HuH-7.5 (cell line): Measurements from ENCODE around the gene FN3K.
"Not testable (repeated sequence)": the region's sequence is repeated elsewhere in the genome, so short reads cannot be mapped to it uniquely, and the experiment has no call there.

Experiments
- DNase-seq: peaks from one replicate; pipeline ENCODE4 v3.0.0; 2011; ENCODE audit warnings: low spot score

FN3K gene

DNA sequence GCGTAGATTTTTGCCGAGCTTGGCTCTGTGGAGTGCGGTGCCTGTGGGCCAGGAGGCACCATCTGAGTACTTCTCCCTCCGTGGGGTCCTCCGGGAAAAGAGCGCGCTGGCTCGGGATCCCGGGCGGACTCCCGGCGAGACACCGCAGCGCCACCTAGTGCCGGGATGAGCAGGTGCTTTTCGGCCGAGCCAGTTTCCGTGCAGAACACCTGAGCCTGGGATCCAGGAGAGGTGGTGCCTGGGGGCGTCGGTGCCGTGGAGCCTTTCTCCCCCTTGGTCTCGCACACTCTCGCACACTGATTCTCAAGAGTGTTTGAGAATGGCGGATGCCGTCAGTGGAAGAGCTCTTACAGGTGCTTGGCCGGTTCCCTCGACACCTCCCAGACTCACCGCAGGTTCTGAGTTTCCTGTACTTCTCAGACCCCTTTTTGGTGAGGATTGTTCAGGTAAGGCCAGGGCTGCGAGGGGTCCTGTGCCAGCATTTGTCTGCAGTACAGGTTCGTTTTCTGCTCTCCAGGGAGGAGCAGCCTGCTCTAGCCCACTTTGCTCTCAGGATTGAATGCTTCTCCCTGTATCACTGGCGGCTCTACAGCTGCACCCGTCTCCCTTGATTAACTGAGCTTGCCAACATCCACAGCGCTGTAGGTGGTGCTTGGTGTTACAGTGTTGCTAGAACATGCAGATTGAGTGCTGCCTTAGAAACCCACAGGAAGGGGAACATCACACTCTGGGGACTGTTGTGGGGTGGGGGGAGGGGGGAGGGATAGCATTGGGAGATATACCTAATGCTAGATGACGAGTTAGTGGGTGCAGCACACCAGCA is 39.8 kb downstream of the FN3K start:
- DNase-seq: peak; percentile 93

DNA sequence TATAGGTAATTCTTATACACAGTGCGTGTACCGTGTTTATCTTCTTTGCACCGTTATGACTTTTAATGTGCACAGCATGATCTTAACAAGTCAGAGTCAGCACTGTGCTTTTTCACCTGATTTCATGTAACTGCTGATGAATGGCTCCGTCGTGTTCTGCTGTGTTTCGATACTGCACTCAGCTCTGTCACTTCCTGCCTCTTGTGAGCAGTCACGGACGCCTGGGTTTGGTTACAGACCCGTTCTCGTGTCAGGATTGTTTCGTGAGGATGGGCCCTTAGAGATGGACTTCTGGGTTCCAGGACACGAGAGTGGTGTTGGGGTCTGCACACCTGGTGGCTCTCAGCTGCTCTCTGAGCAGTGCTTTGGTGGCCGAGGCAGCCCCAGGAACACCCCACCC is 41.0 kb downstream of the FN3K start:
- no peak for DNase-seq

DNA sequence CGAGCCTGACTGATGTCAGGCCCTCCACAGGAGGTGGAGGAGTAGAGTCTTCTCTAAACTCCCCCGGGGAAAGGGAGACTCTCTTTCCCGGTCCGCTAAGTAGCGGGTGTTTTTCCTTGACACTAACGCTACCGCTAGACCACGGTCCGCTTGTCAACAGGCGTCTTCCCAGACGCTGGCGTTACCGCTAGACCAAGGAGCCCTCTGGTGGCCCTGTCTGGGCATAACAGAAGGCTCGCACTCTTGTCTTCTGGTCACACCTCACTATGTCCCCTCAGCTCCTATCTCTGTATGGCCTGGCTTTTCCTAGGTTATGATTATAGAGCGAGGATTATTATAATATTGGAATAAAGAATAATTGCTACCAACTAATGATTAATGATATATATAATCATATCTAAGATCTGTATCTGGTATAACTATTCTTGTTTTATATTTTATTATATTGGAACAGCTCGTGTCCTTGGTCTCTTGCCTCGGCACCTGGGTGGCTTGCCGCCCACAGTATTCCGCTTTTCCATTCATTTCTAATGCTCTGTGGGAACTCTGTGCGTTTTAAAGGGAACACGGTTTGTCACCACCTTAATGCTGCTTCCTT is 42.5 kb downstream of the FN3K start:
- not testable (repeated sequence) for DNase-seq

DNA sequence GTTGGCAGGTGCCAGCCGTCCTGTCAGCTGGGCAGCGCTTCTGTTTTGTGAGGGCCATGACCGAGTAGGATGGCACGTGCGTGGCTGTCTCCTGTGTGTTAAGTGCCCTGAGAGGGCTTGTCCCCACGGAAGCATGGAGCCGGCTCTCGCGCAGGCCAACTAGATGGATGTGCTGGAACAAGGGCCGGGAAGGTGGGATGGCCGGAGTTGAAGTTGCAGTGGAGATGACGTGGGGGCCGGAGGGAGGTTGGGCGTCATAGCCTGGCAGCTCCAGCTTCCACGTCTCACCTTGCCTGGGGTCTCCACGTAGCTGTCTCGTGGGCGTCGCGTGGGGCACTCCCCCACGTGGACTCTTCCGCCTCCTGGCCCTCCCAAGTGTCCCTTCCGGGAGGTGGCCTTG is 44.1 kb downstream of the FN3K start:
- DNase-seq: no peak

DNA sequence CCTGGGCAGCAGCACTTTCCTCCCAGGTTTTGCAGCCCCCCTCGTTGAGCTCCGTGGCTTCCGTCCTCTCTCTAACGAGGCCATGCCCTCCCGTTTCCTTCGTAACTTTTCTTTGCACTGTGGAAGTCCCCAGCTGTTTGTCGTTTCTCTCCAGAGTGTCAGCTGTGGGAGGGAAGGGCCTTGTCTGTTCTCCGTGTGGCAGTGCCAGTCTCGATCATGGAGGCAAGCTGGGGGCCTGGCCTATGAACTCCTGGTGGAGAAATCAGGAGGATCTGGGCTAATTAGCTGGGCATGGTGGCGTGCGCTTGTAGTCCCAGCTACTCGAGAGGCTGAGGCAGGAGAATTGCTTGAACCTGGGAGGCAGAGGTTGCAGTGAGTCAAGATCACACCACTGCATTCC is 44.8 kb downstream of the FN3K start:
- no peak for DNase-seq

DNA sequence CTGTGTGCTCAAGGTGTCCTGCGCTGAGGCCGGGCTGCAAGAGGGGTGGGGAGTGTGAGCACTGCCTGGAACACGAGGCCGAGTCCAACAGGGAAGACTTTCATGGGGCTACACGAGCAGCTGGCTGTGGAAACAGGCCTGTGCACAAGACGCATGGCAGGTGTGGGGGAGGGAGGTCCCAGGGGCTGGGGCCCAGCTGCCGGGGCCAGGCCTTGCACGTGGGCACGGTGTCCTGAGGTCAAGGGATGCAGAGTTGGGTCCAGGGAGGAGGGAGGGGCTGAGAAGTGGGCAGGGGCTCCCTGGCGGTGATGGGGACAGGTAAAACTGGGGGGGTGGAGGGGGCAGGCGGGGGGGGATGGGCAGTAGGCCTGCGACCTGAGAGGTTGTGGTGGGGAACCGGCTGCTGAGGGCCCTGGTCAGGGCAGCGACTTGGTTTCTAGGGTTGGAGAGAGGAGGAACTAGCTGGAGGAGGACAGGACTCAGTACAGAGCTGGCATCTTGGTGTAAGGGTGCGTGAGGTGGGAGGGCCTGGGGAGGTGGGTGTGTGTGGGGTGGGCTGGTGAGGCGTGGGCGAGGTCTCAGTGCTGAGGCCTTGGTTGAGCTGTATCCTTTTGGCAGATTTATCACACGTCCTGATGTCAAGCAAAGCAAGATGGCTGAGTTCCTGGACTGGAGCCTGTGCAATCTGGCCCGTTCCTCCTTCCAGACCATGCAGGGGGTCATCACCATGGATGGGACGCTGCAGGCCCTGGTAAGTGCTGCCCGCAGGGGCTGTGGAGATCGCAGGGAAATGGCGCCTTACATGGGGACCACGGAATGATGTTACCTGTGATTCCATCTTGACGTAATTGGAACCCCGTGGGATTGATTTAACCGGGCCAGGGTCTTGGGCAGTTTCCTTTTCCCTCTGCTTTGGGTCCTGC is 45.8 kb downstream of the FN3K start:
- no peak for DNase-seq

DNA sequence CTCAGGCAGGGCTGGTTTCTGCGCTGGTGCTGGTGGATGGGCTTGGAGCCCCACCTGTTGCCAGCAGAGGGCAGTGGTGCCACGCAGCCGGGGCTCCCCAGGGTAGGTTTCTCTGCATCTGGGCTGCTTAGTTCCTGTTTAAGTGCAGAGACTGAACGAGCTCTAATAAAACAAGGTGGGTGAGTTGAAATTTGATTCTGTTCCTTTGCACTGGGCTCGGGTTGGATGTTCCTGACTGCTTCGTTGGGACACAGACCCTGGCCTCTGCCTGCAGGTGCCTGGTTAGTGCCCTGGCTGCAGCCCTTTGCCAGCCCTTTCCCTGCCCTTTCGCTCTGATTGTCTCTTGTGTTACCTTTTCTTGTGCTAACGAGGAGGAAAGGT is 46.5 kb downstream of the FN3K start:
- DNase-seq: peak; percentile 97

DNA sequence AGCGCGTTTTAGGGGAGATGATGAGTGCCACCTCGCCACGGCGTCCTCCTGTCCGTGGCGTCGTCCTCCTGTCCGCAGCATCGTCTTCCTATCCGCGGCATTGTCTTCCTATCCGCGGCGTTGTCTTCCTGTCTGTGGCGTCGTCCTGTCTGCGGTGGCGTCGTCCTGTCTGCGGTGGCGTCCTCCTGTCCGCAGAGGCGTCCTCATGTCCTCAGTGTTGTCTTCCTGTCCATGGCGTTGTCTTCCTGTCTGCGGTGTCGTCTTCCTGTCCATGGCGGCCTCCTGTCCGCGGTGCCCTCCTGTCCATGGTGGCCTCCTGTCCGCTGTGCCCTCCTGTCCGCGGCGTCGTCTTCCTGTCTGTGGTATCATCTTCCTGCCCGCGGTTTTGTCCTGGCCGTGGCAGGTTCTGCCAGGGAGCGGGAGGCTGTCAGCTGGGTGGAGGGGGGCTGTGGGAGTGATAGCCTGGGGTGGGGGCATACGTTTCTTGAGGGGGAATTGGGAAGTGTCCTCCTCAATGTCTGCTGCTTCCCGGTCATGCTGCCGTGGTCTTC is 47.3 kb downstream of the FN3K start:
- DNase-seq: no peak

DNA sequence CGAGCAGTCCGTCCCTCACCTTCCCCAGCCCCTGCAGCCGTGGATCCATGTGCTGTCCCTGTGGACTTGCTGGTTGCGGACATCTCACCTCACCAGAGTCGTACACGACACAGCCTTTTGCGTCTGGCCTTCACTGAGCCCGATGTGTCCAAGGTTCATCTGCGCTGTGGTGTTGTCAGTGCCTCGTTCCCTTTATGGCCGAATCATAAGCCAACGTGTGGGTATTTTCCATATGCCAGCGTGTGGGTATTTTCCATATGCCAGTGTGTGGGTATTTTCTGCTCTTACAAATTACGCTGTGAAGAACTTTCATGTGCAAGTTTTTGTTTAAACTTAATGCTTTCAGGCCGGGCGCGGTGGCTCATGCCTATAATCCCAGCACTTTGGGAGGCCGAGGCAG is 48.1 kb downstream of the FN3K start:
- DNase-seq: no peak

DNA sequence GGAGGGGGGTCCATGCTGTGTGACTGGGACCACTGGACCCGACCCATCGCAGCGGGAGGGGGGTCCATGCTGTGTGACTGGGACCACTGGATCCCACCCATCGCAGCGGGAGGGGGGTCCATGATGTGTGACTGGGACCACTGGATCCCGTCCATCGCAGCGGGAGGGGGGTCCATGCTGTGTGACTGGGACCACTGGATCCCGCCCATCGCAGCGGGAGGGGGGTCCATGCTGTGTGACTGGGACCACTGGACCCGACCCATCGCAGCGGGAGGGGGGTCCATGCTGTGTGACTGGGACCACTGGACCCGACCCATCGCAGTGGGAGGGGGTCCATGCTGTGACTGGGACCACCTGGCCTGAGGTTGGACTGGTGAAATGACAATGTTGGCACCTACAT is 50.2 kb downstream of the FN3K start:
- not testable (repeated sequence) for DNase-seq

DNA sequence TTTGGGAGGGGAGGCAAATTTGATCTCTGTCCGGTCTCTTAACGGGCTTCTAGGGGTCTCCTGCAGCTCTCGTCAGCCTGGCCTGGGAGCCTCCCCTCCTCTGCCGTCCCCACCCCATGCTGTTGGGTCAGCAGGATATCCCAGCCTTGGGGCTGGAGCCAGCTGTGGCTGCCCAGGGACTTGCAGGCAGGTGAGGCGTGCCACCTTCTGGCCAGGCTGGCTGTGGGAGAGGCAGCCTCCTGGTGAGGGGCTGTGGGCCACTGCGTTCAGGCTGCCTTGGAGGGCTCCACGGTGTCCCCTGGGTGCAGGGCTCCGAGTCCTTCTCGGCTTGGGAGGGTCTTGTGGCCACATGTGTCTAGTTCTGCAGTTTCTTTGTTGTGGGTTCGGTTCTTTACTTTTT is 51.0 kb downstream of the FN3K start:
- DNase-seq: no peak

DNA sequence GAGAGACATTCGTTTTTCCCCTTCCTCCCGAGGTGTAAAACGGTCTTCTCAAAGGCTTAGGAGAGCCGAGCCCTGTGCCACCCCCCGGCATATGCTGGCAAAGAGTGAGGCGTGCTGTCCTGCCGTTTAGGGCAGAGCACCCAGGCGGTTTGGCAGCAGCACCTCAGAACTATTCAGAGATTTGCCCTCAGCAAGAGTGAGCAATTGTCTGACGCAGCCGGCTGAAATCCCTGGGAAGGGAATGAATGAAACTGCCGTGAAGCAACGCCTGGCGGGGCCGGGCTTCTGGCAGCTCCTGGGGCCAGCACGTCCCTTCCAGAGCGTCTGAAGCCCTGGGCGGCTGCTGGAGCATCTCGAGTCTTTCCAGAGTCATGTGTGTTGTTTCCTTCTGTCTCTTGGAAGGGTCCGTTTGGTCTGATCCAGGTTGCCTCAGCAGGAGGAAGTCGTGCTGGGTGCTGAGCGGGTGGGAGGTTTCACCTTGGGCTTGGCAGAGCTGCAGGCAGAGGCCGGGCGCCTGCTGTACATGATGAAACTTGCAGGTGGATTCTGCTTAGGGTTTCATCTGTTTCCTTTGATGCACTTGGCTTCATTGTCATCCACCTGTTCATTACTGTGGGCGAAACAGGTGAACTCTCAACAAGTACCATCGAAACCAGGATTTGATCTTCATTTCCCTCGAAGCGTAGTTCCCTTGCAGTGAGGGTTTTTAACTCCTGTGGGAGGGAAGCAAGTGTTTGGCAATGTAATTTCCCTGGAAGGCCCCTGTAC is 51.9 kb downstream of the FN3K start:
- no peak for DNase-seq

DNA sequence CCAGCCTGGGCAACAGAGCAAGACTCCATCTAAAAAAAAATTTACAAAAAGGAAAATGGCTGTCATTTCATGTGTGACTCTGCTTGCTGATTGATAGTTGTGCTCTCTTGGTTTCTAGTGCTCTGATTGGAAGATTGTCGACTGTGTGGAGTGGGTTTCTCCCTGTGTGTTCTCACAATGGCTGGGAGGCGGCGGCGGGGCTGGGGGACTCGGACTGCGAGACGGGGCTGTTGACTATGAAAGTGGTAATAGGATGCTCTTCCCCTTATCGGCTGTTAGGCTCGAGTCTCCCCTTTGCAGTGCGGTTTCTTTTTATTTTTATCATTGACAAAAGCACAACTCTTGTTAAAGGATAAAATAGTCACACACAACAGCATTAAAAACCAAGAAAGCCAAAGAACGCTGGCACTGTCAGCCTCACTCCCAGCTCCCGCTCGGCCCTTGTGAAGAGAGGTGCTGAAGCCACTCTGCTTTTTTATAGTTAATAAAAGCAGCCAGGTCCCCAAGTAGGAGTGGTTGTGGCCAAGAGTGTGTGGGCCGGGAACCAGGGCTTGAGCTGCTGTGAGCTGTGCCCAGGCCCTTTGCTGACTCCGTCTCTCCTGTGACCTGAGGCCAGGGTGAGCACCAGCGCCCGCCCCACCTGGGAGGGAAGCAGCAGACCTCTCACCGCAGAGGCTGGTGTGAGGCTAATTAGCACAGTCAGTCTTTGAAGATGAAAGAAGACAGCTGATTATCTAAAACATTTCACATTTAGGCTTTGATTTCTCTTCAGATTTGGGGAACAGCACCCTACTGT is 53.0 kb downstream of the FN3K start:
- no peak for DNase-seq

DNA sequence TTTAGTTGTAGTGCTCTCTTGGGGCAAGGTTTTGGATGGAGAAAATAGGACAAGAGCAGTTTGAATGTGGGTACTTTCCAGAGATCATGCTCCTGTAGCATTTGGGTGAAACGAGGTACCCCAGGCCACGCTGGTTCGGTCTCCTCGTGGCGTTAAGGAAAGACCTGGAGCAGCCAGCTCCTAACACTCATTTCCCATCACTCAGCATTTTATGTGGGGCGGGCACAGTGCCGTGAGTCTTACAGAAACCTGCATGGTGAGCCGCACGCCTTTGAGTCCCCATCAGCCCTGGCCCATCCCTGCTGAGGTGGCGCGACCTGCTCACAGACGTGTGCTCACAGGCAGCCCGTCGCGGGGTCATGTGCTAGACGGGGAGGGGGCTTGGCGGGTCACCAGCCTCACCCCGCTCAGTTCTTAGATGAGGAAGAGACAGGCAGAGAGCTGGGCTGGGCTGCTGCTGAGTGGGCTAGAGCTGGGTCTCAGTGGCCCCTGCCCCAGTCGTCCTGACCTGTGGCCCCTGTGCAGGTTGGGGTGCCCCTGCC is 53.7 kb downstream of the FN3K start:
- DNase-seq: no peak

DNA sequence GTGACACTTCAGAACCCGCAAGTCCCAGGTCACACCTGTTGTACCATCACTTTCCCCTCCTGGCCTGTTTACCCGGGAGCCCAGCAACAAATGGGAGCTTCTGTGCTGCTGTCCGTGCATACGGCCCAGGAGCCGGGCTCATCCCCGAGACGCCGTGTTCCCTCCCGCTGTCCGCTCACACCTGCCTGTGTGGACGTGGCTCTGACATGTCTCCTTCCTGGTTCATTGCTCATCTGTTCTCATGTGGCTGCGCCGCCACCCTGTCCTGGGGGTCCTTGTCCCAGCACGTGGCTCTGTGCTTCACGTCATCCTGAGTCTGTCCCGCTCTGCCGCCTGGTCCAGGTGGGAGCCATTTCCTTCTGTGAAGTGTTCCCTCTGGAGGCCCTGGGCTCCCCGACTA is 54.4 kb downstream of the FN3K start:
- no peak for DNase-seq

DNA sequence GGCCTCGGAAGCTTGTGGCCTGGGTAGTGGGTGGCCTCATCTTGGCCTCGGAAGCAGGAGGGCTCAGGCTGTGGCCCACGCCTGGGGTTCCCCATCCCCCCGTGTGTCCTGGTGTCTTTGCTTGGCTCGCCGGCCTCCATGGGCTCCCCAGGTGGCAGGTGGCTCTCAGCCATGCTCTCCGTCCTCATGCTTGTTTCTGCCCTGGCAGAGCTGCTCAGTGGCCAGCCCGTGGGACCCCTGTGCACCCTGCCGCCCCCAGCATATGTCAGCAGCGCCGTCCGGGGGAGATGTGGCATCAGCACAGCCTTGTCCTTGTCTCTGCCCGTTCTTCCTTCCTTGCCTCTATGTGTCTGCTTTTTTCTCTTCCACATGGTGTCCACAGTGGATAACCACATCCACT is 55.0 kb downstream of the FN3K start:
- no peak for DNase-seq

DNA sequence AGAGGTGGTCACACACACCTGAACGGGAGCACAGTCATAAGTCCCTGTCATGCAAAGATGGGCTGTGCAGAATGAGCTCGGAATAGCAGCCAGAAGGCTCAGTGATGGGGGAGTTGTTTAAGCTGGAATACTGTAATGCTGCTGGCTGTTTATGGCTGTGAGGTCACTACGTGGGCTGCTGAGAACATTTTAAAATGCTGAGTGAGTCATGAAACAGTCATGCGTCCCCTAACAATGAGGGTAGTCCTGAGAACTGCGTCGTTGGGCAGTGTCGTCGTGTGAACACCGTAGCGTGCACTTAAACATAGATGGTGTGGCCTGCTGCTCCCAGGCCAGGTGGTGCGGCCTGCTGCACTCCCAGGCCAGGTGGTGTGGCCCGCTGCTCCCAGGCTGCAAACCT is 56.1 kb downstream of the FN3K start:
- no peak for DNase-seq

DNA sequence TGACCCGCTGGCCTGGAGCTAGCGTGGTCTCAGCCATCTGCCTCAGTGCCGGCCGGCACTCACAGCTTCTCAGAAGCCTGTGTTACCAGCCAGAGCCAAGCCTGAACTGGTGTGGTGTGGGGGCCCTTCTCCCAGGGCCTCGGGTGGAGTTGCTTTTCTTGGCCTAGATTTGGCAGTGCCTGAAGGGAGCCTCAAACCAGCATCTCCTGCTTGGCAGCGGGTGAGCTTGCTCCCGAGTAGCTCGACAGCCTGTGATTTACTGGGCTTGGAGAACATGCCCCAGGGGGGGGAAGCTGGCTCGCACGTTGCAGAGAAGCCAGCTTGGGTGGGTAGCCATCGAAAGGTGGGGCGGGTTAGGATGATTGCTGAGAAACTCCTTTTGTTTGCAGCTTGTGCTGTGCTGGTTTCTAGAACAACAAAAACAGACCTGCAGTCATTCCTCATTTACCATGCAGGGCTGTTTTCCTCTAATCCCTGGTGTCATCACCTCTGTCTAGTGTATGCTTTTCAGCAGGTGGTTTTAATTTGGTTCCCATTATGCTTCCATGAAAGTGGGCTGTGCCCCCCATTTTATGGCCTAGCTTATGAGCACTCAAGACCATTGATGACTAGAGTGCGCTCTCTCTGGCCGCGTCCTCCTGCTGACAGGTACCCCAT is 58.7 kb downstream of the FN3K start:
- no peak for DNase-seq

DNA sequence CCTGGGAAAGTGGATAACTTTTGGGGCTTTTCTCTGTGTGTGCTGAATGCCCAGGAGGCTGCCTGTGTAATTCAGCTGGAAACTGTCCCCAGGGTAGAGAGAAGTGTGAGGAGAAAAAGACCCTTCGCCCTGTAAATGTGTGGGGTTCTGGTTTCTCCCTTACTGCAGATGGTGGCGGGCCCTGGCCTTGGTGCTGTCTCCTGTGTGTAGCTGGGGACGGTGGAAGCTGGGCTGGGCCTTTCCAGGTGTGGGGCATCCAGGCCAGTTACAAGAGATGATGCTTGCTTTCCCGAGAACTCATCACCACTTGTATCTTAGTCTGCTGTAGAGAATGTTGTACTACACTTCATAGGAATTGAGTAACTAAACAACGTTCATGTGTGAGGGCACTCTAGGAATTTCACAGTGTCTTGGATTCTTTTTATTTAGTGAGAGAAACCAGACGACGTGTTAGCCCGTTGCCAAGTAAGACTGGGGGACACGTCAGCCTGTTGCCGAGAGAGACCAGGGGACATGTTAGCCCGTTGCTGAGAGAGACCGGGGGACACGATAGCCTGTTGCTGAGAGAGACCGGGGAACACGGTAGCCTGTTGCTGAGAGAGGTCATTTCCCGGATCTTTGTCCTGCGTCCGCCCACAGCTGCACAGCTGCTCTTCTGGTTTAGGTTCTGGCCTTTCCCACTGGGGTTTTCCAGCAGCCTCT is 59.5 kb downstream of the FN3K start:
- no peak for DNase-seq

DNA sequence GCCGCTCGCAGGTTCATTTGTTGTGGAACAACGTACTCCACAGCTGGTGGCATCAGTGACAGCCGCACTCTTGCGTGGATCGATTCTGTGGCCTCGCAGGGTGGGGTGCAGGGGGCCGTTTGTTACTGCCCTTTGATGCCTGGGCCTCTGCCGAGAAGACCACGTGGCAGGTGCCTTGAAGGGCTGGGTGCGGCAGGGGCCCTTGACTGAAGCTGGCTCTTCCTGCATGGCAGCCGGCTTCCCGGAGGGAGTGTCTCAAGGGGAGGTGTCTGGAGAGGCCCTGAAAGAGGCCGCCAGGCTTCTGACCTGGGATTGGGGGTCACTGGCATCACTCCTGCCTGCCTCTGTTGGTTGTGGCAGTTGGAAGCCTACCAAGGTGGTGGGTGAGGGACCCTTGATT is 60.2 kb downstream of the FN3K start:
- DNase-seq: no peak
